MM.1S (cell line): ENCODE measurements around the gene FBXO39.

Experiments used
- DNase-seq: peaks from one replicate; pipeline ENCODE4 v3.0.0-alpha.2; 2015
- H2AFZ ChIP-seq: fragments of 300-600 bp; sonication (generic); 2 replicates; pipeline ENCODE4 v1.6.0; 2016; ENCODE audit warnings: antibody characterized with exemption, low read length
- H3F3A ChIP-seq: fragments of 300-600 bp; sonication (generic); 2 replicates; pipeline ENCODE4 v1.6.1; 2016; ENCODE audit warnings: mild to moderate bottlenecking, antibody characterized with exemption, low read length, moderate library complexity, mixed read lengths; ENCODE audit not compliant: insufficient read depth
- H3K27ac ChIP-seq: fragments of 300-600 bp; sonication (generic); 2 replicates; pipeline ENCODE4 v1.5.1; 2016; ENCODE audit warnings: mild to moderate bottlenecking, low read length
- H3K27me3 ChIP-seq: fragments of 300-600 bp; sonication (generic); replicated peaks from 2 replicates; pipeline ENCODE4 v1.6.0; 2016; ENCODE audit warnings: low read length; ENCODE audit not compliant: insufficient read depth
- H3K36me3 ChIP-seq: fragments of 300-600 bp; sonication (generic); replicated peaks from 2 replicates; pipeline ENCODE4 v1.6.1; 2016; ENCODE audit warnings: mild to moderate bottlenecking, low read length, mixed read lengths; ENCODE audit not compliant: insufficient read depth
- H3K4me1 ChIP-seq: fragments of 300-600 bp; sonication (generic); 2 replicates; pipeline ENCODE4 v1.6.1; 2016; ENCODE audit warnings: low read length, mixed read lengths
- H3K4me2 ChIP-seq: fragments of 300-600 bp; sonication (generic); 2 replicates; pipeline ENCODE4 v1.6.0; 2016; ENCODE audit warnings: low read depth, low read length
- H3K4me3 ChIP-seq: fragments of 300-600 bp; sonication (generic); 2 replicates; pipeline ENCODE4 v1.5.1; 2016; ENCODE audit warnings: low read length, mixed read lengths
- H3K79me2 ChIP-seq: fragments of 300-600 bp; sonication (generic); 2 replicates; pipeline ENCODE4 v1.6.1; 2016; ENCODE audit warnings: mixed run types, low read length, mixed read lengths
- H3K9ac ChIP-seq: fragments of 300-600 bp; sonication (generic); 2 replicates; pipeline ENCODE4 v1.6.1; 2016; ENCODE audit warnings: low read length, mixed read lengths
- H3K9me2 ChIP-seq: fragments of 300-600 bp; sonication (generic); replicated peaks from 2 replicates; pipeline ENCODE4 v1.6.1; 2016; ENCODE audit warnings: mild to moderate bottlenecking, low read length, mixed read lengths; ENCODE audit not compliant: insufficient read depth
- H3K9me3 ChIP-seq: fragments of 300-600 bp; sonication (generic); replicated peaks from 2 replicates; pipeline ENCODE4 v1.6.1; 2016; ENCODE audit warnings: mild to moderate bottlenecking, low read length, mixed read lengths; ENCODE audit not compliant: insufficient read depth
- H4K20me1 ChIP-seq: fragments of 300-600 bp; sonication (generic); 2 replicates; pipeline ENCODE4 v1.6.1; 2016; ENCODE audit warnings: mild to moderate bottlenecking, low read length, moderate library complexity, mixed read lengths; ENCODE audit not compliant: insufficient read depth
- CTCF ChIP-seq: fragments of 300-600 bp; sonication (generic); IDR thresholded peaks from 2 replicates; pipeline ENCODE4 v1.5.1; 2016; ENCODE audit warnings: antibody characterized with exemption, low read length, mixed read lengths
- EZH2 ChIP-seq: fragments of 300-600 bp; sonication (generic); optimal IDR thresholded peaks from 2 replicates; pipeline ENCODE3; 2017; ENCODE audit warnings: low read depth, mild to moderate bottlenecking, antibody characterized with exemption, low read length, mixed read lengths
- EZH2phosphoT487 ChIP-seq: fragments of 300-600 bp; sonication (generic); IDR thresholded peaks from 2 replicates; pipeline ENCODE4 v1.6.1; 2018; ENCODE audit warnings: antibody characterized with exemption, low read length

Gene FBXO39

GRCh38 chr17:6830383-6830986 lies 54.5 kb downstream of the FBXO39 start:
- H2AFZ ChIP-seq = no peak overlapping the region

GRCh38 chr17:6831661-6832263 lies 55.7 kb downstream of the FBXO39 start, which contains the start of gene TEKT1:
TSS of gene TEKT1 (minus strand) at chr17:6831729. CDS start at chr17:6830376, 1,353 bp downstream.
- Histone ChIP-seq H3K36me3 (no peaks in the 10 kb centered on the region), H3K4me1 (no peaks in the 10 kb centered on the region), H3F3A (no peaks in the 10 kb centered on the region)

More at GRCh38 chr17:6830383-6830986, 54.5 kb downstream of the FBXO39 start:
- Histone ChIP-seq H3K9me3 (no peaks in the 10 kb centered on the region), H3K9me2 (no peaks in the 10 kb centered on the region), H3K79me2 (no peaks in the 10 kb centered on the region), H3K27me3 (peaks cover 22% of the 10 kb centered on the region; the same call in 1 of the 2 replicates), H3K9ac (no peak overlapping the region), H3K27ac (no peak overlapping the region), H4K20me1 (no peaks in the 10 kb centered on the region), H3F3A (no peaks in the 10 kb centered on the region), H3K36me3 (no peaks in the 10 kb centered on the region), H3K4me3 (no peak overlapping the region), H3K4me2 (no peak overlapping the region), H3K4me1 (no peaks in the 10 kb centered on the region)
- DNase-seq = no peak
- TF ChIP-seq CTCF (no peak), EZH2phosphoT487 (no peak), EZH2 (no peak)

More at GRCh38 chr17:6831661-6832263, 55.7 kb downstream of the FBXO39 start, which contains the start of gene TEKT1:
- peaks cover 22% of the 10 kb centered on the region; the same call in 1 of the 2 replicates for H3K27me3 ChIP-seq
- no peak within 1 kb of the TSS for H3K9ac ChIP-seq
- no peaks in the 10 kb centered on the region for H3K9me2 ChIP-seq
- no peaks in the 10 kb centered on the region for H3K9me3 ChIP-seq
- no peak within 1 kb of the TSS for H3K27ac ChIP-seq
- no peak within 1 kb of the TSS for H2AFZ ChIP-seq
- peak within 1 kb of the TSS; percentile 44 for H3K4me2 ChIP-seq
- DNase-seq = peak; percentile 50
- peak within 1 kb of the TSS; percentile 49; the same call in 1 of the 2 replicates for H3K4me3 ChIP-seq
- TF ChIP-seq CTCF = no peak
- no peak for TF ChIP-seq EZH2
- no peak for TF ChIP-seq EZH2phosphoT487
- H4K20me1 ChIP-seq = no peaks in the 10 kb centered on the region
- H3K79me2 ChIP-seq = no peaks in the 10 kb centered on the region
